GM12872 (cell line): ENCODE data around the gene DNAJC21.

Experiments
- TF ChIP-seq, protein P1 (sequence below): IDR thresholded peaks from 3 replicates; pipeline ENCODE4 v1.5.1; 2011; ENCODE audit warnings: low read depth, mild to moderate bottlenecking, low read length, moderate library complexity; ENCODE audit not compliant: insufficient read depth

Gene DNAJC21

DNA sequence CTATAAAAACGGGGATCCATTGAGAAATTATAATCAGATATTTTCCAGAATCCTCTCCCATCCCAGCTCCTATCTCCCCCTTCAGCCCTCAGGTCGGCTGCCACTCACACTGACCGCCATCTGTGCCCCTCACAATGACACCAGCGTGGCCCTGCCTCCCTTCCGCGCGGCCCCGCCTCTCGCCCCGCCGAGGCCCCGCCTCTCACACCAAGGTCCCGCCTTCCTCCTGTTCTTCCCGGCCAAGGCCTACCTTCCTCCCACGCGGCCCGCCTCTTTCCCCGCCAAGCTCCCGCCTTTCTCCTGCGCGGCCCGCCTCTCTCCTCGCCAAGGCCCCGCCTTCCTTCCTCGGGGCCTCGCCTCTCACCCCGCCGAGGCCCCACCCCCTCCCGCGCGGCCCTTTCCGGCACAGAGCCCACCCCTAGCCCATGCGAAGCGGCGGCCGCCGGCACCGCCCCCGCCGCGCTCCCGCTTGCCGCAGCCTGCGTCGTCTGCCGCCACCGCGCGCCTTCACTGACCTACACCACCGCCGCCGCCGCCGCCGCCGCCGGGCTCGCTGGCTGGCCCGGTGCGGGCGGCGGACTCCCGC lies at the start of gene DNAJC21:
Gene DNAJC21 (plus strand): TSS at position 426 of the 586 bp plus-strand sequence. CDS start 261 bp downstream, outside the sequence.
- TF ChIP-seq, protein P1, sequence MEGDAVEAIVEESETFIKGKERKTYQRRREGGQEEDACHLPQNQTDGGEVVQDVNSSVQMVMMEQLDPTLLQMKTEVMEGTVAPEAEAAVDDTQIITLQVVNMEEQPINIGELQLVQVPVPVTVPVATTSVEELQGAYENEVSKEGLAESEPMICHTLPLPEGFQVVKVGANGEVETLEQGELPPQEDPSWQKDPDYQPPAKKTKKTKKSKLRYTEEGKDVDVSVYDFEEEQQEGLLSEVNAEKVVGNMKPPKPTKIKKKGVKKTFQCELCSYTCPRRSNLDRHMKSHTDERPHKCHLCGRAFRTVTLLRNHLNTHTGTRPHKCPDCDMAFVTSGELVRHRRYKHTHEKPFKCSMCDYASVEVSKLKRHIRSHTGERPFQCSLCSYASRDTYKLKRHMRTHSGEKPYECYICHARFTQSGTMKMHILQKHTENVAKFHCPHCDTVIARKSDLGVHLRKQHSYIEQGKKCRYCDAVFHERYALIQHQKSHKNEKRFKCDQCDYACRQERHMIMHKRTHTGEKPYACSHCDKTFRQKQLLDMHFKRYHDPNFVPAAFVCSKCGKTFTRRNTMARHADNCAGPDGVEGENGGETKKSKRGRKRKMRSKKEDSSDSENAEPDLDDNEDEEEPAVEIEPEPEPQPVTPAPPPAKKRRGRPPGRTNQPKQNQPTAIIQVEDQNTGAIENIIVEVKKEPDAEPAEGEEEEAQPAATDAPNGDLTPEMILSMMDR = no peak

DNA sequence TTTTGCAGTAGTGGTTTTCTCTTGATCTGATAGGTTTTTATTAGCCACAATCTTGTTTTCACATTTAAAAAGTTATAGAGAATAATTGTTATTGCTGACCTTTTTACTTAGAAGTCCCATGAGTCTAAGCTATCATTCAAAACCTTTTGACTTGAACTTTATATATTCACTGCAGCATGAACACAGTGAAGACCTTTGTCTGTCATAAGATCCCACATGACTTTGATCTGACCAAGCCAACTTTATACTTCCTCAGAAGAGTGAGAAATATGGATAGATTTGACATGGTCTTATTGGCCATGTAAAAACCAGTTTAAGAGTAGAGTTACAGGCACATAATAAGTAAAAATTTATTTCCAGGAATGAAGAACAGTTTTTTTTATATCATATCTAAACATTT lies 48.1 kb upstream of the DNAJC21 start:
- TF ChIP-seq, protein P1 = no peak

DNA sequence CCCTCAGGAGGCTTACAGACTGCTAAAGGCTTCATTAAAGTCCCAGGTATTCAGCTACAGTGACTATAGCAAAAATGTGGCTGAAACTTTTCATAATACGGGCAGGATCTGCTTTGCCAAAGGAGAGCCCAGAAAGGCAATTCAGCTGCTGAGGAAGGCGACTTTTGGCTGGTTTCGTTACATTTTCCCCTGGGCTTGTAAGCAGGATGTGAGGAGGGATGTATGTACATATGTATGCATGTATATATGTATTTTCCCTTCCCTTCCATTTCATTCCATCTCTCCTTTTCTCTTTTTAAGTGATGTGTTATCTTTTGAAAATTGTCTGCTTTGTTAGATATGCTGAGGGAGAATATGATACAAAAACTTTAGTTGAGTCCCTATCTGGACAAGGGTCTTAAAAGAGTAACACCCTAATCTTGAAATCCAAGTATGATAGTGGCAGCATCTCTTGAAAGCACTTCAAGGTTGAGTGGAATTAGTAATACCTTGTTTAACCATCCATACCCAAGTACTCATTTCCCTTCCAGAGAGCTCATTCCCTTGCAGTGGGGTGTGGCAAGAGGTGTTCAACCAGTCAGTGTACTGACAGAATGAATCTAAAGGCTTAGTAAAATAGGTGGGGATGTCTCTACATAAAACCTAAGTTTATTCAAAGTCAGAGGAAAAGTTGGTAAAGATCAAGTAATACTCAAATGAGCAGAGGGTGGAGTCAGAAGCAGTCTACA lies 42.8 kb upstream of the DNAJC21 start:
- TF ChIP-seq, protein P1 = no peak

DNA sequence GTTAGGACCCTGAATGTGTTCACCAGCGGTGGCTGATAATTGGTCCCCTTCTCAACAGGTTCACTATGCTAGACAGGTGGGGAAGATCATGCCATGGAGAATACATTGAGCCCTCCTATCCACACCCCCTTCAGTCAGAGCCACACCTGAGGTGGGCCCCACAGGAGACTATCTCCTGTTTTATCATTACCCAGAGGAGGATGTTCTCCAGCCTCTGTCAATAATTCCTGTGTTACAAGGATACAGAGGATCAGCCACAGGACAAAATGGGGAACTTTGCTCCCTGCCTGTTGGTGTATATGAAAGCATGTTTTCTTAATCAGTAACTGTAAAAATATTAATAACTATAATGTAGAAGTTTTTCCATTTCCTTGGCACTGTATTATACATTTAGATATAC lies 40.0 kb upstream of the DNAJC21 start:
- TF ChIP-seq, protein P1 = no peak

DNA sequence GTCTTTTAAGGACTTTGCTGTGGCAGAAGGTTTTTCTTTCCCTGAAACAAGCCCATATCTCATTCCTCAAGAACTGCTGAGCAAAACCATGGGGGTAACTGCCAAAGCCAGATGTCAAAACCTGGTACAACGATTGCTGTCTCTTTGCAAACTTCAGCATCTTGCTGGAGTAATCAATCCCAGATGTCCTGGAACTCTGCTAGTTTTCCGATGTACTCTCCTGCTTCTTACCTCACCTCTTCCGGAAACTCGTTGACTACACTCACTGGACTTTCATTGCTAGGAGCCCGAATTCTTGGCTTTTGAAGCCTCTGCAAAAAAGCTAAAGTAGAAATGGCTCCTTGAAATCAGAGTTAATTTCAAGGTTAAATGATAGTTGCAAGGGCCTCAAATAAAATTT lies 37.4 kb upstream of the DNAJC21 start:
- TF ChIP-seq, protein P1 = no peak

DNA sequence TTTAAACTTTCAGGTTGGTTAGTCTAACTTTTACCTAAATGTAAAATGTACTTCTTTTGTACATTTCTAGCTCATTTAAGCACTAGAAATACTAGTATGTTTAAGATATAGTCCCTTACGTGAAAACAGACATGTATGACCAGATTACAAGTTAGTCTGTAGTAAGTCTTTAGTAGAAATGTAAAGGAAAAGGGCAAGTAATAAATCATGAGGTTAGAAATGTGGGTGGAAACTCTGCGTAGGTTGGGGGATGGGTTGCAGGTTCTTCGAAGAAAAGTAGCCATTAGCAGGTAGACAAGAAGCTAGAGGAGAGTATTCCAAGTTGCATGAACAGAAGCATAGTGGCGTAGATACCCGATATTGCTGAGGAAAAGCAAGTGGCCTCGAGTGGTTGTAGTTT lies 36.9 kb upstream of the DNAJC21 start:
- TF ChIP-seq, protein P1 = no peak

DNA sequence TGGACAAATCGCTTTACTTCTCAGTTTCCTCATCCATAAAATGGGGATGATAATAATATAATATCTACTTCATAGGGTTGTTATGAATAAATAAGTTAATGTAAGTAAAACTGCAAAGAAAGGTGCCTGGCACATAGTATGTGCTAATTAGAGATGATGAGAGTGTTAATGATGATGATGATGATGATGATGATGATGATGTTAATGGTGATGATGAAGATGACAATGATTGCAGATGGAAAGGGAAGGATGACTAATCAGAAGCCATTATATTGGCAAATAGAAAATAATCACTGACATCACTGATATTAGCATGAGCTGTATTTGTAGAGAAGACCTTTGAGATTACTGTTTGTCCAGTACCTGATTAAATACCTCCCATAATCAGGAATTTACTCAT lies 34.6 kb upstream of the DNAJC21 start:
- TF ChIP-seq, protein P1 = no peak
